B cell (primary cell): ENCODE data around the gene MLKL. TPM values are rescaled to one million over a fixed set of nuclear protein-coding genes. Genes with fewer than 3 reads are reported as not detected.

Experiments
- ATAC-seq: fragments of 200-7000 bp; cut with Tn5 transposase; one replicate; pipeline ENCODE4 v1.10.0; 2021; ENCODE audit warnings: low read depth, mild to moderate bottlenecking, moderate number of reproducible peaks, moderate library complexity
- CTCF ChIA-PET: fragments of 350-600 bp; sonication (Branson Sonifier 250); formaldehyde crosslinking; loops from one replicate; lab custom pipeline; 2021; ENCODE audit warnings: antibody characterized with exemption, inconsistent platforms; lab: Charles Lee
- POLR2A ChIA-PET: fragments of 350-600 bp; sonication (Branson Sonifier 250); formaldehyde crosslinking; loops from one replicate; lab custom pipeline; 2021; ENCODE audit warnings: antibody characterized with exemption; lab: Charles Lee
- DNase-seq: peaks from one replicate; pipeline ENCODE4 v3.0.0; 2013
- H2AFZ ChIP-seq: 2 replicates; pipeline ENCODE4 v1.6.1; 2012; ENCODE audit warnings: mild to moderate bottlenecking, low read depth, low read length; ENCODE audit not compliant: insufficient read depth, poor library complexity, severe bottlenecking
- H3K27ac ChIP-seq, 2 donors: 1 replicate in 1 of 2; 2 replicates in 1 of 2; pipeline ENCODE4 v1.5.1; 2012 to 2013; ENCODE audit warnings: low read length in 2 of 2, mild to moderate bottlenecking in 2 of 2, moderate library complexity in 1 of 2
- H3K27me3 ChIP-seq, 4 experiments: fragments of 200-600 bp in 1 of 4; sonication (generic) in 1 of 4; replicated peaks in 1 of 4; 1 replicate in 2 of 4; 2 replicates in 2 of 4; pipeline versions ENCODE4 v1.6.1 to v1.7.0; 2013 to 2016; ENCODE audit warnings: low read length in 3 of 4, mild to moderate bottlenecking in 2 of 4, mixed read lengths in 1 of 4, moderate library complexity in 1 of 4; ENCODE audit not compliant: insufficient read depth in 4 of 4, control insufficient read depth in 3 of 4; ENCODE audit errors: control extremely low read depth in 1 of 4
- H3K36me3 ChIP-seq, 2 experiments: replicated peaks in 1 of 2; 1 replicate in 1 of 2; 2 replicates in 1 of 2; pipeline versions ENCODE4 v1.6.1 to v1.7.1; 2013; ENCODE audit warnings: low read length in 1 of 2; ENCODE audit not compliant: insufficient read depth in 2 of 2, control insufficient read depth in 1 of 2; ENCODE audit errors: control extremely low read depth in 1 of 2, extremely low read depth in 1 of 2
- H3K4me1 ChIP-seq, 2 donors: fragments of 200-600 bp in 1 of 2; sonication (generic) in 1 of 2; 1 replicate in 1 of 2; 2 replicates in 1 of 2; pipeline versions ENCODE4 v1.5.1 to v1.6.1; 2013 to 2017; ENCODE audit warnings: low read length in 2 of 2; ENCODE audit not compliant: control insufficient read depth in 2 of 2, insufficient read depth in 2 of 2
- H3K4me2 ChIP-seq: replicated peaks from 2 replicates; pipeline ENCODE3; 2012; ENCODE audit warnings: mild to moderate bottlenecking, low read depth, low read length; ENCODE audit not compliant: poor library complexity, severe bottlenecking
- H3K4me3 ChIP-seq, 5 experiments: fragments of 200-600 bp in 1 of 5; sonication (generic) in 1 of 5; 1 replicate in 3 of 5; 2 replicates in 2 of 5; pipeline versions ENCODE4 v1.5.1 to v1.7.0; 2011 to 2016; ENCODE audit warnings: low read length in 4 of 5, mild to moderate bottlenecking in 4 of 5, low read depth in 2 of 5, control low read depth in 1 of 5, moderate library complexity in 1 of 5; ENCODE audit not compliant: insufficient read depth in 1 of 5; ENCODE audit errors: control extremely low read depth in 1 of 5, extremely low read depth in 1 of 5
- H3K79me2 ChIP-seq: fragments of 200-600 bp; sonication (generic); one replicate; pipeline ENCODE4 v1.6.0; 2016; ENCODE audit warnings: low read length; ENCODE audit not compliant: control insufficient read depth, insufficient read depth
- H3K9ac ChIP-seq: fragments of 200-600 bp; sonication (generic); 2 replicates; pipeline ENCODE4 v1.6.1; 2017; ENCODE audit warnings: mild to moderate bottlenecking, low read length, moderate library complexity
- H3K9me3 ChIP-seq, 3 donors: one replicate each; pipeline versions ENCODE4 v1.6.1 to v1.7.1; 2013; ENCODE audit warnings: low read length in 2 of 3; ENCODE audit not compliant: control insufficient read depth in 2 of 3, insufficient read depth in 1 of 3; ENCODE audit errors: control extremely low read depth in 1 of 3
- H4K20me1 ChIP-seq: 2 replicates; pipeline ENCODE4 v1.6.0; 2012; ENCODE audit warnings: mild to moderate bottlenecking, low read length; ENCODE audit not compliant: insufficient read depth, control insufficient read depth, poor library complexity, severe bottlenecking
- H3K27ac Mint-ChIP-seq: one replicate; pipeline ENCODE4 v1.8.0; 2021; ENCODE audit warnings: mixed read lengths
- H3K27me3 Mint-ChIP-seq: one replicate; pipeline ENCODE4 v1.8.0; 2021; ENCODE audit warnings: mixed read lengths
- H3K4me1 Mint-ChIP-seq: one replicate; pipeline ENCODE4 v1.8.0; 2021; ENCODE audit warnings: mixed read lengths
- H3K4me3 Mint-ChIP-seq: one replicate; pipeline ENCODE4 v1.8.0; 2021; ENCODE audit warnings: mixed read lengths
- H3K9me3 Mint-ChIP-seq: one replicate; pipeline ENCODE4 v1.8.0; 2022; ENCODE audit warnings: mixed read lengths; ENCODE audit not compliant: insufficient read depth
- CTCF ChIP-seq: fragments of 200-600 bp; IDR thresholded peaks from one replicate; pipeline ENCODE4 v1.8.0; 2022; ENCODE audit warnings: antibody characterized with exemption, mild to moderate bottlenecking
- EZH2 ChIP-seq: IDR thresholded peaks from 2 replicates; pipeline ENCODE4 v1.6.1; 2012; ENCODE audit warnings: borderline replicate concordance, low read depth, mild to moderate bottlenecking, moderate library complexity, low read length; ENCODE audit not compliant: insufficient read depth, poor library complexity, severe bottlenecking
- WGBS: methylation state at CpG from one replicate; pipeline ENCODE4 v1.1.5; 2013; ENCODE audit warnings: missing lambda C conversion rate; ENCODE audit not compliant: insufficient coverage; 5-methylcytosine and 5-hydroxymethylcytosine counted together
- intact Hi-C: fragments of 100-400 bp; cut with micrococcal nuclease; formaldehyde crosslinking; loops from one replicate; pipeline ENCODE4 v1.10.0; 2022
- polyA plus RNA-seq: library from polyadenylated mRNA; depleted of rRNA; stranded (reverse); fragments of >200 nt; gene quantifications from 2 replicates; pipeline ENCODE4 v1.2.3, GENCODE V29; 2012
- total RNA-seq, 2 donors: library from RNA; stranded (reverse); fragments of 120-200 nt in 1 of 2; gene quantifications; 1 replicate in 1 of 2; 2 replicates in 1 of 2; pipeline versions ENCODE4 v1.2.3 to v1.2.4, GENCODE V29; 2013 to 2022

The MLKL gene
- total and polyA plus RNA-seq, 2 donors (not counting 1 experiment from before 2014, with no cell fraction given), result 13.4 to 19.7 TPM

DNA sequence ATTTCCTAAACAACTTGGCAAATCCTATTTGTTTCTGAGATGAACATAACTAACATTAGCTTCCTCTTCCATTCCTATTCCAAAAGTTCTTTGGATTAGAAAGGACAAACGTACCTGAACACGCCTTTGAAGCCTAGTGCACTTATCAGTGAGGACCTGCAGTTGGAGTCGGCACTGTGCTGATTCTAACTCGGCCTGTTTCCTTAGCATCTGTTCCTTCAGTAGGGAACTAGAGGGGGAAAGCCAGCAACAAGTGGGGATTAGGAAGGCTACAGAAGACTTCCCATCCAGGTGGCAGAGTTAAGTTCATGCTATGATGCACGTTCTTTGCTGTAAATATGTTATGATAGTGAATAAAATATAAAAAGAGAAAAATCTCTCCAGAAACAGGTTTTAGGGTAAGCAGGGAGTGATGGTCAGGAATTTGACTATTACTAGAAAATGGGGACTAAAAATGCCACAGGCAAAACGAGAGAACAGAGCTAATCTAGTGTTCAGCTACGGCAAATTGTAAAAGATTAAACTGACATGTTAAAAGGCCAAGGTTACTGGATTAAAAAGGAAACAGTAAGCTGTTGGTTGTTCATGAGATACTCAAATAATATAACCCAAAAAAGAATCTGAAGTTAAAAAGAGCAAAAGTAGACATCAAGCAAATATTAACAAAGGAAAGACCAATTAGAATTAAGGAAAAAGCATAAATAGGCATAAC is 62.8 kb downstream of the MLKL start:
- no peak overlapping the region for H3K27ac ChIP-seq
- H3K4me2 ChIP-seq, result no peak overlapping the region
- peaks cover 16 to 49% of the 10 kb centered on the region in 2 experiments for H3K36me3 ChIP-seq
- TF ChIP-seq EZH2 (no peak), CTCF (no peak)
- intact Hi-C loops, result no loop called here
- Mint-ChIP-seq H3K9me3 (no peaks in the 10 kb centered on the region), H3K4me3 (no peak overlapping the region), H3K27ac (no peak overlapping the region), H3K27me3 (no peaks in the 10 kb centered on the region), H3K4me1 (no peaks in the 10 kb centered on the region)
- no peak overlapping the region for H3K9ac ChIP-seq
- H3K4me1 ChIP-seq, result no peaks in the 10 kb centered on the region
- ATAC-seq, result no peak
- H3K4me3 ChIP-seq, result no peak overlapping the region
- no peaks in the 10 kb centered on the region for H3K27me3 ChIP-seq
- 95% methylated on average over 3 of the region's 7 CpGs for WGBS
- H2AFZ ChIP-seq, result no peak overlapping the region
- peaks cover 4% of the 10 kb centered on the region for H3K79me2 ChIP-seq
- no peaks in the 10 kb centered on the region for H3K9me3 ChIP-seq
- ChIA-PET CTCF (interaction anchor here (0.6 to 2.1 kb wide), 3 partner anchors 8 to 15 kb away, joined by 3 to 7 read pairs (median 3); no protein-coding TSS in a partner anchor), POLR2A (no interaction called here)
- no peaks in the 10 kb centered on the region for H4K20me1 ChIP-seq
- no peak for DNase-seq

DNA sequence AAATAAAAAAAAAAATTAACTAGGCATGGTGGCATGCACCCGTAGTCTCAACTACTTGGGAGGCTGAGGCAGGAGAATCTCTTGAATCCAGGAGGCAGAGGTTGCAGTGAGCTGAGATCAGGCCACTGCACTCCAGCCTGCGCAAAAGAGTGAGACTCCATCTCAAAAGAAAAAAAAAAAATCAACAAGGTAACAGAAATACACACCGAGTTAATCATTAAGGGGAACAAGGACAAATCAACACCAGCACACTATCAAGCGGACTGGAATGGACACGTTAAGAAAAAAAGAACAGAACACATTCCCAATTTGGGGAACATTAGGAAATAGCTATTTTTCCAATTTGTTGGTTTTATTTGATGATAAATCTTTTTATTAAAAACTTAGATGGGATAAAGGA is 65.4 kb downstream of the MLKL start:
- Histone ChIP-seq H4K20me1 (no peaks in the 10 kb centered on the region), H3K4me3 (no peak overlapping the region), H3K27me3 (no peaks in the 10 kb centered on the region), H3K9ac (no peak overlapping the region), H3K79me2 (peaks cover 8% of the 10 kb centered on the region), H3K36me3 (peaks cover 25 to 65% of the 10 kb centered on the region in 2 experiments), H3K4me1 (no peaks in the 10 kb centered on the region), H3K9me3 (no peaks in the 10 kb centered on the region), H3K27ac (no peak overlapping the region), H3K4me2 (no peak overlapping the region), H2AFZ (no peak overlapping the region)
- ChIA-PET POLR2A (no interaction called here), CTCF (interaction anchor here (0.7 to 1.7 kb wide), 2 partner anchors 12 to 16 kb away, joined by 3 to 6 read pairs; no protein-coding TSS in a partner anchor)
- H3K4me1 Mint-ChIP-seq, result no peaks in the 10 kb centered on the region
- ATAC-seq, result no peak
- H3K27me3 Mint-ChIP-seq, result no peaks in the 10 kb centered on the region
- WGBS, result 0% methylated on average over 1 of the region's 5 CpGs
- no peak for TF ChIP-seq CTCF
- TF ChIP-seq EZH2, result no peak
- no peaks in the 10 kb centered on the region for H3K9me3 Mint-ChIP-seq
- intact Hi-C loops, result no loop called here
- H3K4me3 Mint-ChIP-seq, result no peak overlapping the region
- H3K27ac Mint-ChIP-seq, result no peak overlapping the region
- DNase-seq, result no peak
